Body of pancreas (tissue), 4 donors: ENCODE results near the gene PPEF1.
"Not testable (repeated sequence)": the region's sequence is repeated elsewhere in the genome, so short reads cannot be mapped to it uniquely, and the experiment has no call there.

Source experiments
- POLR2A ChIP-seq, 3 donors: fragments of 450-650 bp; IDR thresholded peaks; one replicate each; pipeline ENCODE4 v1.6.1; 2016; ENCODE audit warnings: antibody characterized with exemption in 3 of 3, mild to moderate bottlenecking in 2 of 3
- TF ChIP-seq, protein P1 (sequence below), 7 experiments: fragments of 450-650 bp in 4 of 7; fragments of 200-600 bp in 3 of 7; sonication (generic) in 3 of 7; IDR thresholded peaks; one replicate each; pipeline ENCODE4 v1.5.1; 2016 to 2019; ENCODE audit warnings: antibody characterized with exemption in 7 of 7

DNA sequence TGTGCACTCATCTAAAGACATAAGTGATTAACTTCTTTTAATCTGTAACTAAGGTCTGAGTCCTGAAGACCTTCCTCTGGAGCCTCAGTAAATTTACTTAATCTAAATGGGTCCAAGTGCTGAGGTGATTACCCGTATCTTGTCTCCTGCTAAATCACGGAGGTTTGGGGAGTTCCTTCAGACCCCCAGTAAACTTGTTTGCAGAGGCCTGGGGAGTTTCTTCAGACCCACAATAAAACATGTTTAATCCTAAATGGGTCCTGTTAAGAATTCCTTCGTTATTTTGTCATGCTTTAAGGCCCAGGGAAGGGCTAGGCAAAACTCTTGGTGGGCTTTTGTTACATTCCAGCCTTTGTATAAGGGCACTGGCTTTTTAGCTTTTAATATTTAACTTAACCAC, 140.5 kb downstream of the PPEF1 start:
- TF ChIP-seq, protein P1, sequence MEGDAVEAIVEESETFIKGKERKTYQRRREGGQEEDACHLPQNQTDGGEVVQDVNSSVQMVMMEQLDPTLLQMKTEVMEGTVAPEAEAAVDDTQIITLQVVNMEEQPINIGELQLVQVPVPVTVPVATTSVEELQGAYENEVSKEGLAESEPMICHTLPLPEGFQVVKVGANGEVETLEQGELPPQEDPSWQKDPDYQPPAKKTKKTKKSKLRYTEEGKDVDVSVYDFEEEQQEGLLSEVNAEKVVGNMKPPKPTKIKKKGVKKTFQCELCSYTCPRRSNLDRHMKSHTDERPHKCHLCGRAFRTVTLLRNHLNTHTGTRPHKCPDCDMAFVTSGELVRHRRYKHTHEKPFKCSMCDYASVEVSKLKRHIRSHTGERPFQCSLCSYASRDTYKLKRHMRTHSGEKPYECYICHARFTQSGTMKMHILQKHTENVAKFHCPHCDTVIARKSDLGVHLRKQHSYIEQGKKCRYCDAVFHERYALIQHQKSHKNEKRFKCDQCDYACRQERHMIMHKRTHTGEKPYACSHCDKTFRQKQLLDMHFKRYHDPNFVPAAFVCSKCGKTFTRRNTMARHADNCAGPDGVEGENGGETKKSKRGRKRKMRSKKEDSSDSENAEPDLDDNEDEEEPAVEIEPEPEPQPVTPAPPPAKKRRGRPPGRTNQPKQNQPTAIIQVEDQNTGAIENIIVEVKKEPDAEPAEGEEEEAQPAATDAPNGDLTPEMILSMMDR (IDR thresholded peaks at IDR 0.05) = not testable (repeated sequence)
- not testable (repeated sequence) for TF ChIP-seq POLR2A (IDR thresholded peaks at IDR 0.05)
